ENCODE results near the gene KCNA4.
"Not testable (repeated sequence)": the region's sequence is repeated elsewhere in the genome, so short reads cannot be mapped to it uniquely, and the experiment has no call there.

KCNA4 gene

GRCh38 chr11:30000986-30001750, 15.7 kb downstream of the KCNA4 start:
- no peak for DNase-seq (ENCODE audit: low read depth in 1 of 2, low spot score in 1 of 2)

- DNase-seq (ENCODE audit: low read depth in 1 of 2, low spot score in 1 of 2) = no peak
Measured at GRCh38 chr11:29996016-29996415, 20.8 kb downstream of the KCNA4 start.

- no peak for DNase-seq (ENCODE audit: low read depth in 1 of 2, low spot score in 1 of 2)
Measured at GRCh38 chr11:29989174-29989970, 27.5 kb downstream of the KCNA4 start.

GRCh38 chr11:29985248-29985647, 31.6 kb downstream of the KCNA4 start:
- DNase-seq (ENCODE audit: low read depth in 1 of 2, low spot score in 1 of 2) = no peak

- DNase-seq (ENCODE audit: low read depth in 1 of 2, low spot score in 1 of 2) = no peak
Measured at GRCh38 chr11:29984544-29984943, 32.3 kb downstream of the KCNA4 start.

GRCh38 chr11:29978549-29978948, 38.3 kb downstream of the KCNA4 start:
- no peak for DNase-seq (ENCODE audit: low read depth in 1 of 2, low spot score in 1 of 2)

GRCh38 chr11:29975580-29975979, 41.2 kb downstream of the KCNA4 start:
- DNase-seq (ENCODE audit: low read depth in 1 of 2, low spot score in 1 of 2) = not testable (repeated sequence)

- DNase-seq (ENCODE audit: low read depth in 1 of 2, low spot score in 1 of 2) = no peak
Measured at GRCh38 chr11:29963796-29964195, 53.0 kb downstream of the KCNA4 start.

GRCh38 chr11:29963036-29963435, 53.8 kb downstream of the KCNA4 start:
- no peak for DNase-seq (ENCODE audit: low read depth in 1 of 2, low spot score in 1 of 2)

- DNase-seq (ENCODE audit: low read depth in 1 of 2, low spot score in 1 of 2) = no peak
Measured at GRCh38 chr11:29962243-29962642, 54.6 kb downstream of the KCNA4 start.

Data from stimulated activated CD4-positive, alpha-beta T cell treated with anti-CD3 and anti-CD28 coated beads, Interleukin-15, amount 100 ng/mL, for 1 hour (primary cell).